Large intestine (tissue), 12 donors: ENCODE data around the gene WBP1L. TPM values are rescaled to one million over a fixed set of nuclear protein-coding genes. Genes with fewer than 3 reads are reported as not detected.
"Not testable (repeated sequence)": the region's sequence is repeated elsewhere in the genome, so short reads cannot be mapped to it uniquely, and the experiment has no call there.

ENCODE experiments used
- DNase-seq, 2 donors: peaks; one replicate each; pipeline versions ENCODE4 v3.0.0 to v3.0.0-alpha.2; 2013
- H3K27ac ChIP-seq: one replicate; pipeline ENCODE4 v1.5.1; 2013; ENCODE audit warnings: low read length
- H3K27me3 ChIP-seq: 2 replicates; pipeline ENCODE4 v1.6.1; 2013; ENCODE audit warnings: low read length; ENCODE audit not compliant: control insufficient read depth, insufficient read depth
- H3K36me3 ChIP-seq: 2 replicates; pipeline ENCODE4 v1.6.1; 2013; ENCODE audit warnings: low read length; ENCODE audit not compliant: control insufficient read depth, insufficient read depth
- H3K4me1 ChIP-seq: one replicate; pipeline ENCODE4 v1.6.1; 2013; ENCODE audit warnings: low read length; ENCODE audit not compliant: control insufficient read depth, insufficient read depth
- H3K4me3 ChIP-seq: one replicate; pipeline ENCODE4 v1.5.1; 2013; ENCODE audit warnings: low read length
- H3K9me3 ChIP-seq: one replicate; pipeline ENCODE4 v1.6.1; 2013; ENCODE audit warnings: mild to moderate bottlenecking, low read depth, low read length, moderate library complexity; ENCODE audit not compliant: control insufficient read depth
- WGBS: methylation state at CpG from one replicate; pipeline ENCODE4 v1.1.5; 2013; ENCODE audit warnings: low lambda C conversion rate; ENCODE audit not compliant: insufficient coverage; 5-methylcytosine and 5-hydroxymethylcytosine counted together
- long read RNA-seq, 11 donors: transcript quantifications; one replicate each; lab custom pipeline, GENCODE V29; 2026
- polyA plus RNA-seq: library from polyadenylated mRNA; unstranded; fragments of 120-200 nt; gene quantifications from one replicate; pipeline ENCODE4 v1.2.1, GENCODE V29; 2013

WBP1L gene
- polyA plus RNA-seq: 34.6 TPM
- long read RNA-seq, donor 1, full-length matches to known transcripts: 5 of 5 reads
- long read RNA-seq, donor 1, partial matches to known transcripts: 0 of 5 reads
- long read RNA-seq, donor 1, other reads (novel, unspliced or antisense): 0 of 5 reads
- long read RNA-seq, donor 2, transcript WBP1L-203 (4 exons, 1,428 nt): major isoform, 9 of 9 reads
- long read RNA-seq, donor 2, partial matches to known transcripts: 0 of 9 reads
- long read RNA-seq, donor 2, other reads (novel, unspliced or antisense): 0 of 9 reads
- long read RNA-seq, donor 3: 0 reads
- long read RNA-seq, donor 4: 0 reads
- long read RNA-seq, donor 5, partial matches to known transcripts: 0 of 2 reads
- long read RNA-seq, donor 5, other reads (novel, unspliced or antisense): 0 of 2 reads
- long read RNA-seq, donor 6, full-length matches to known transcripts: 9 of 9 reads
- long read RNA-seq, donor 6, partial matches to known transcripts: 0 of 9 reads
- long read RNA-seq, donor 6, other reads (novel, unspliced or antisense): 0 of 9 reads
- long read RNA-seq, donor 7, full-length matches to known transcripts: 7 of 7 reads
- long read RNA-seq, donor 7, partial matches to known transcripts: 0 of 7 reads
- long read RNA-seq, donor 7, other reads (novel, unspliced or antisense): 0 of 7 reads
- long read RNA-seq, donor 8, full-length matches to known transcripts: 7 of 65 reads
- long read RNA-seq, donor 8, partial matches to known transcripts: 26 of 65 reads
- long read RNA-seq, donor 8, other reads (novel, unspliced or antisense): 32 of 65 reads
- long read RNA-seq, donor 9, transcript WBP1L-203 (4 exons, 1,428 nt): major isoform, 6 of 6 reads
- long read RNA-seq, donor 9, partial matches to known transcripts: 0 of 6 reads
- long read RNA-seq, donor 9, other reads (novel, unspliced or antisense): 0 of 6 reads
- long read RNA-seq, donor 10, full-length matches to known transcripts: 9 of 9 reads
- long read RNA-seq, donor 10, partial matches to known transcripts: 0 of 9 reads
- long read RNA-seq, donor 10, other reads (novel, unspliced or antisense): 0 of 9 reads
- long read RNA-seq, donor 11, full-length matches to known transcripts: 8 of 8 reads
- long read RNA-seq, donor 11, partial matches to known transcripts: 0 of 8 reads
- long read RNA-seq, donor 11, other reads (novel, unspliced or antisense): 0 of 8 reads

DNA sequence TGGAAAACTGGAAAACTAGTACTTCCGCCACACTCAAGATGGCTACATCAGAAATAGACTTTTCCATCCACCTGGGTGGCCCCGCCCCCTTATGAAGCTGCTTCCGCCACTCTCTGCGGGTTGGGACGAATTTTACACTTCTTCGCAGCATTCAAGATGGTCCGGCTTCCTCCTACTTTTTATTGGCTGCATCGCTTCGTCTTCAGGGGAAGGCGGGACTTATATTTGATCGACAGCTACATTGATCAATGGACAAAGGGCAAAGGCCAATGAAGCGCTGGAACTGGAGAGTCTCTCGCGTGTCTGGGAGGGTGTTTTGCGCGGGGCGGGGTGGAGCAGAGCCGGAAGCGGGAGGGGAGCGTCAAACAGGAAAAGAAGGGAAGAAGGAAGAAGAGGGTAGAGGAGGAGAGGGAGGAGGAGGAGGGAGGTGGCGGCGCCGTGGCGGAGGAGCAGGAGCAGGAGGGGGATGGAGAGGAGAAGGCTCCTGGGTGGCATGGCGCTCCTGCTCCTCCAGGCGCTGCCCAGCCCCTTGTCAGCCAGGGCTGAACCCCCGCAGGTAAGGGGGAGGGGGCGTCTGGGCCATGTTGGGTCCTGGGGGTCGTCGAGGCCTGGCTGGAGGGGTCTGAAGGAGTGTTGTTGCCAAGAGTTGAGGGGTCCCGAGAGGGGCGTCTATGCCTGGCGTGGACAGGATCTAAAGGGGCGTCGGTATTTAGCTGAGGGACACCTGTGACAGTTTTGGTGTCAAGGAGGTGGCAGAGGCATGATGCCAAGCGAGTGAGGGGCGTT is at the start of gene WBP1L:
WBP1L (plus strand) TSS at position 361 of the 786 bp plus-strand sequence; CDS start at position 467, 106 bp downstream.
- DNase-seq: peak; percentile 99 to 100
- H3K4me1 ChIP-seq: peaks cover 28% of the 10 kb centered on the region
- peak within 1 kb of the TSS; percentile 32 for H3K27ac ChIP-seq
- WGBS: no CpG with 5 or more reads among the region's 37 CpGs
- H3K4me3 ChIP-seq: peak within 1 kb of the TSS; percentile 96
- no peaks in the 10 kb centered on the region for H3K36me3 ChIP-seq
- no peaks in the 10 kb centered on the region for H3K9me3 ChIP-seq
- H3K27me3 ChIP-seq: no peaks in the 10 kb centered on the region

DNA sequence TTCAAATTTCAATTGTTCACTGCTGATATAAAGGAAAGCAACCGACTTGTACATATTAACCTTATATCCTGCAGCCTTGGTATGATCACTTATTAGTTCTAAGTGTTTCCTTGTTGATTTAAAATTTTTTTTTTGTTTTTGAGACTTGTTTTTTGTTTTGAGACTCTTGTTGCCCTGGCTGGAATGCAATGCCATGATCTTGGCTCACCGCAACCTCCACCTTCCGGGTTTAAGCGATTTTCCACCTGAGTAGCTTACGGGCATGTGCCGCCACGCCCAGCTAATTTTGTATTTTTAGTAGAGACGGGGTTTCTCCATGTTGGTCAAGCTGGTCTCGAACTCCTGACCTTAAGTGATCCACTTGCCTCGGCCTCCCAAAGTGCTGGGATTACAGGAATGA is 48.3 kb upstream of the WBP1L start:
- H3K4me3 ChIP-seq, H3K27me3 ChIP-seq: not testable (repeated sequence)

GRCh38 chr10:102696736-102697135 is 47.0 kb upstream of the WBP1L start:
- H3K4me3 ChIP-seq: no peak overlapping the region
- no peaks in the 10 kb centered on the region for H3K9me3 ChIP-seq
- no peaks in the 10 kb centered on the region for H3K4me1 ChIP-seq
- H3K27ac ChIP-seq: no peak overlapping the region
- H3K36me3 ChIP-seq: peaks cover 17% of the 10 kb centered on the region
- no peaks in the 10 kb centered on the region for H3K27me3 ChIP-seq
- no peak for DNase-seq
- WGBS: 100% methylated on average over 1 of the region's 3 CpGs

More for the DNA sequence above, 48.3 kb upstream of the WBP1L start:
- not testable (repeated sequence) for H3K4me1 ChIP-seq, DNase-seq, H3K27ac ChIP-seq, H3K9me3 ChIP-seq
- no CpG with 5 or more reads among the region's 10 CpGs for WGBS
- peaks cover 17% of the 10 kb centered on the region for H3K36me3 ChIP-seq

GRCh38 chr10:102698894-102699293 is 44.9 kb upstream of the WBP1L start:
- Histone ChIP-seq H3K4me3 (no peak overlapping the region), H3K27me3 (no peaks in the 10 kb centered on the region), H3K4me1 (no peaks in the 10 kb centered on the region), H3K9me3 (no peaks in the 10 kb centered on the region), H3K27ac (no peak overlapping the region), H3K36me3 (peaks cover 17% of the 10 kb centered on the region)
- no peak for DNase-seq
- WGBS: 100% methylated on average over 1 of the region's 2 CpGs

DNA sequence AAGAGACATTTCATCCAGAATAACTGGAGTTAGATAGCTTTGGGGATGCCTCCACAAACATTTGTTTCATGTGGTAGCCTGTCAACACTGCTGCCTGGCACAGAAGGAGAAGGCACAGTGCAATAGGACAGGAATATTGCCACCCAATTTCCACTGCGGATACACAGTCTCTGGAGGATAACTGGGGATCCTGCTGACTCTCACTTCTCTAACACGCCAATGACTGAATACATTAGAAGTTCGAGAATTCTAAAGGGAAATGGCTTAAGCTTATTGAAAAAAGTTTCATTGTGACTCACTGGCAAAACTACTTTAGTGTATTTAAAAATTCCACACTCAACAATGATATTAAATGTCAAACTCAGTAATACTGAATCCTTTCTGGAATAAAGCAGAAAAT is 42.5 kb upstream of the WBP1L start:
- WGBS: no CpG with 5 or more reads among the region's 3 CpGs
- no peaks in the 10 kb centered on the region for H3K27me3 ChIP-seq
- H3K36me3 ChIP-seq: peaks cover 17% of the 10 kb centered on the region
- H3K4me3 ChIP-seq: no peak overlapping the region
- H3K9me3 ChIP-seq: no peaks in the 10 kb centered on the region
- no peak overlapping the region for H3K27ac ChIP-seq
- H3K4me1 ChIP-seq: no peaks in the 10 kb centered on the region
- DNase-seq: no peak

GRCh38 chr10:102701796-102702195 is 42.0 kb upstream of the WBP1L start:
- WGBS: 100% methylated on average over 1 of the region's 3 CpGs
- H3K4me1 ChIP-seq: no peaks in the 10 kb centered on the region
- no peak for DNase-seq
- peaks cover 13% of the 10 kb centered on the region for H3K36me3 ChIP-seq
- H3K4me3 ChIP-seq: no peak overlapping the region
- H3K27me3 ChIP-seq: no peaks in the 10 kb centered on the region
- no peak overlapping the region for H3K27ac ChIP-seq
- no peaks in the 10 kb centered on the region for H3K9me3 ChIP-seq

GRCh38 chr10:102702742-102703141 is 41.0 kb upstream of the WBP1L start:
- H3K4me3 ChIP-seq: no peak overlapping the region
- peaks cover 12% of the 10 kb centered on the region for H3K36me3 ChIP-seq
- no peaks in the 10 kb centered on the region for H3K9me3 ChIP-seq
- WGBS: no CpG with 5 or more reads among the region's 2 CpGs
- no peak overlapping the region for H3K27ac ChIP-seq
- DNase-seq: no peak
- no peaks in the 10 kb centered on the region for H3K4me1 ChIP-seq
- no peaks in the 10 kb centered on the region for H3K27me3 ChIP-seq

GRCh38 chr10:102704915-102705314 is 38.8 kb upstream of the WBP1L start:
- Histone ChIP-seq H3K9me3 (no peaks in the 10 kb centered on the region), H3K4me1 (no peaks in the 10 kb centered on the region), H3K27me3 (no peaks in the 10 kb centered on the region), H3K36me3 (no peaks in the 10 kb centered on the region), H3K4me3 (no peak overlapping the region), H3K27ac (no peak overlapping the region)
- DNase-seq: no peak
- 80% methylated on average over 1 of the region's 6 CpGs for WGBS

GRCh38 chr10:102705531-102705930 is 38.2 kb upstream of the WBP1L start:
- Histone ChIP-seq H3K36me3 (no peaks in the 10 kb centered on the region), H3K27ac (no peak overlapping the region), H3K9me3 (no peaks in the 10 kb centered on the region), H3K4me3 (no peak overlapping the region), H3K4me1 (no peaks in the 10 kb centered on the region), H3K27me3 (no peaks in the 10 kb centered on the region)
- WGBS: 67% methylated on average over 1 of the region's 2 CpGs
- no peak for DNase-seq
